NCI-H69 (cell line): ENCODE measurements around the gene PIK3CD.

Source experiments
- DNase-seq: peaks from one replicate; lab custom pipeline; 2025; lab: John Stamatoyannopoulos, UW

PIK3CD gene

GRCh38 chr1:9719978-9720722 is 68.6 kb downstream of the PIK3CD start:
- no peak for DNase-seq

GRCh38 chr1:9720785-9721605 is 69.5 kb downstream of the PIK3CD start:
- no peak for DNase-seq

DNA sequence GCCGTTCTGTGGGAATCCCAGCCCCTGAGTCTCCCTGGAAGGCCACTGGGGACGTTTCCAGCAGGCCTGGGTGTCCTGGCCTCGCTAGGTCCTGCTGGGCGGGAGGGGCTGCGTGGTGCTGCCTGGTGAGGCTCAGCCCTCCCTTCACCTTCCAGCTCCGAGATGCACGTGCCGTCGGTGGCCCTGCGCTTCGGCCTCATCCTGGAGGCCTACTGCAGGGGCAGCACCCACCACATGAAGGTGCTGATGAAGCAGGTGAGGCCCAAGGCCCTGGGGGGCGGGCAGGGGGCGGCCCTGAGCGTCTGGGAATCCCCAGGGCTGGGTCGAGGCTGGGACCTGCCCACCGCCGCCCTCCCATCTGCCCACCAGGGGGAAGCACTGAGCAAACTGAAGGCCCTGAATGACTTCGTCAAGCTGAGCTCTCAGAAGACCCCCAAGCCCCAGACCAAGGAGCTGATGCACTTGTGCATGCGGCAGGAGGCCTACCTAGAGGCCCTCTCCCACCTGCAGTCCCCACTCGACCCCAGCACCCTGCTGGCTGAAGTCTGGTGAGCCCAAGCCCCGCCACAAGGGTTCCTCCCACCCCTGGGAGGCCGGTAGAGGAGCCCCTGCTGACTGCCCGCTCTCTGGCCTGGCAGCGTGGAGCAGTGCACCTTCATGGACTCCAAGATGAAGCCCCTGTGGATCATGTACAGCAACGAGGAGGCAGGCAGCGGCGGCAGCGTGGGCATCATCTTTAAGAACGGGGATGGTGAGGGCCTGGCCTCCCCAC is 70.3 kb downstream of the PIK3CD start:
- DNase-seq, result peak; percentile 20

DNA sequence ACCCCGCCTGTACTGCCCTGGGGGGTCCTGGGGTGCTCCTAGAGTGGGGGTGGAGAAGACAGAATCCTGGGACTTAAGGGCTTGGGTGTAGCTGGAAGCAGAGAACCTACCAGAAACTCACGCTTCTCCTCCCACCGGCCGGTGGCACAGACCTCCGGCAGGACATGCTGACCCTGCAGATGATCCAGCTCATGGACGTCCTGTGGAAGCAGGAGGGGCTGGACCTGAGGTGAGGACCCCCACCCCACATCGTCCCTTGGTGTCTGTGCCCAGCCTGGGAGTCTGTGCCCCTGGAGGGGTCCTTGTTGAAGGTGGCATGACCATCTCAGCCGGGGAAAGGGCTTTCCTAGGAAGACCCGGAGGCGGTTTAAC is 70.8 kb downstream of the PIK3CD start:
- no peak for DNase-seq

- no peak for DNase-seq
These were observed 71.7 kb downstream of the PIK3CD start for GRCh38 chr1:9723068-9723805.

GRCh38 chr1:9723926-9724325 is 72.4 kb downstream of the PIK3CD start:
- DNase-seq, result no peak

GRCh38 chr1:9724706-9725476 is 73.4 kb downstream of the PIK3CD start:
- peak; percentile 57 for DNase-seq

DNA sequence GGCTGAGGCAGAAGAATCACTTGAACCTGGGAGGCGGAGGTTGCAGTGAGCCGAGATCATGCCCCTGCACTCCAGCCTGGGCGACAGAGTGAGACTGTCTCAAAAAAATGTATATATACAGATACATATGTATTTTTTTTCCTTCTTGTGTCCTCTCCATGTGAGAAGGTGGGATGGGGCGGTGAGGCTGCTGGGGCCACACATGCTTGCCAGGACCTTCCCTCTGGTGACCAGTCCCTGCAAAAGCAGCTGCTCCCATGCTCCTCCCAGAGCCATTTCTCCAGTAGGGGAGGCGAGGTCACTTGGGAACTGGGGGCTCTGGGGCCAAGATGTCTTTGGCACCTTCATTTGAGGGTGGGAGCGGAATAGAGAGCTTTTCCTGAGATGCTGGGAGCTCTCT is 74.9 kb downstream of the PIK3CD start:
- DNase-seq, result no peak

DNA sequence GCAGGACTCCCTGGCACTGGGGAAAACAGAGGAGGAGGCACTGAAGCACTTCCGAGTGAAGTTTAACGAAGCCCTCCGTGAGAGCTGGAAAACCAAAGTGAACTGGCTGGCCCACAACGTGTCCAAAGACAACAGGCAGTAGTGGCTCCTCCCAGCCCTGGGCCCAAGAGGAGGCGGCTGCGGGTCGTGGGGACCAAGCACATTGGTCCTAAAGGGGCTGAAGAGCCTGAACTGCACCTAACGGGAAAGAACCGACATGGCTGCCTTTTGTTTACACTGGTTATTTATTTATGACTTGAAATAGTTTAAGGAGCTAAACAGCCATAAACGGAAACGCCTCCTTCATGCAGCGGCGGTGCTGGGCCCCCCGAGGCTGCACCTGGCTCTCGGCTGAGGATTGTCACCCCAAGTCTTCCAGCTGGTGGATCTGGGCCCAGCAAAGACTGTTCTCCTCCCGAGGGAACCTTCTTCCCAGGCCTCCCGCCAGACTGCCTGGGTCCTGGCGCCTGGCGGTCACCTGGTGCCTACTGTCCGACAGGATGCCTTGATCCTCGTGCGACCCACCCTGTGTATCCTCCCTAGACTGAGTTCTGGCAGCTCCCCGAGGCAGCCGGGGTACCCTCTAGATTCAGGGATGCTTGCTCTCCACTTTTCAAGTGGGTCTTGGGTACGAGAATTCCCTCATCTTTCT is 75.5 kb downstream of the PIK3CD start:
- DNase-seq, result no peak

- DNase-seq, result no peak
These were observed 77.1 kb downstream of the PIK3CD start for GRCh38 chr1:9728451-9729295.

- DNase-seq, result no peak
These were observed 78.0 kb downstream of the PIK3CD start for GRCh38 chr1:9729523-9729922.

DNA sequence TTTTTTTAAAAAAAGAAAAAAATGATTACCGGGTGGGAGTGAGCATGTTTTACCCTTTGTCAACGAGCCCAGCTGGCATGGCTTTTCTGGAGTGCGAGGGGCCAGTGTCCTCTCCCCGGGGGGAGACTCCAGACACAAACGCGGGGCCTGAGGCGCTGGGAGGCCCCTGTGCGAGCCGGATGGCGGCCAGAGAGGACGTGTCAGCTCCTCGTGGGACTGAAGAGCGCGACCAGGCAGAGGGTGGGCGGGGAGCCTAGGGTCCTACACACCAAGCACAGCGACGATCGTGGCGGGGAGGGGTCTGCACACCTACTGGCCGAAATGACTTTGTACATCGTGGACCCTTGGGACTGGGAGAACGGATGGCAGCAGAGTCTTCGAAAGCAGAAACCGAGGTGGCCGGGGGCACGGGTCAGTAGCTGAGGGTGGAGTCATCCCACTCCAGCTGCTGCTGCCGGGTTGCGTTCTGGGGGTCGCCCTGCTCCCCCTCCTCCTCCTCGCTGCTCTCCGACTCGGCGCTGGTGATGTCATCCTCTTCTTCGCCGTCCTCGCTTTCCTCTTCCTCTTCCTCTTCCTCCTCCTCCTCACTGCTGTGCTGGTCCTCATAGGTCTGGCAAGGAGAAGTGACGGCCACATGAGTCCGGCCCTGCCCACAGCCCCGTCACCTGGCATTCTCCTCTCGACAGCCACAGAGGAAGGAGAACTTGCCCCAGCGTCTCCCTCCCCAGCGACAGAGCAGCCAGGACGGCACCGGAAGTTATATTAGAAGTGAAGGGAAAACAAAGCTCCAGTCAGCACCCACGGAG is 78.8 kb downstream of the PIK3CD start:
- no peak for DNase-seq

DNA sequence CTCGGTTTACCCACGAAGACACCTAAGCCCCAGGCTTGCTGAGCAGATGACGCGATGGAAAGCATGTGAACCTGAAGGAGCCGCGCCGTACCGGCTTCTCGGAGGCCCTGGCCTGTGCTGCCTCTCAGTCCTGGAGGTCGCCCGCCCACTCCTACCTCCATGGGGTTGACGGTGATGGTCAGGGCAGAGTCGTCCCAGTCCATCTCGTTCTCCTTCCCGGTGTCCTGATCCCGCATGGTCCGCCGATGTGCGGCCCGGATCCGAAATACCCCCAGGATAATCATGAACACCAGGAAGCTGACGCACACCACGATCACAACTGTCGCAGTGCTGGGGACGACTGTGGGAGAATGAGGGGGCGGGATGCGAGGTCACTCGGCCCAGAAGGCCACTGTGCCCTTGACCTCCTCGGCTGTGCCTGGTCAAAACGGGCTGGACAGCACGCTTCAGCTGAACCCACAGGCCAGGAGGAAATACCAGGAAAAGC is 79.6 kb downstream of the PIK3CD start:
- DNase-seq, result no peak

GRCh38 chr1:9731561-9731960 is 80.0 kb downstream of the PIK3CD start:
- no peak for DNase-seq

GRCh38 chr1:9732123-9732971 is 80.8 kb downstream of the PIK3CD start:
- no peak for DNase-seq

- DNase-seq, result no peak
These were observed 81.7 kb downstream of the PIK3CD start for GRCh38 chr1:9733160-9733789.

DNA sequence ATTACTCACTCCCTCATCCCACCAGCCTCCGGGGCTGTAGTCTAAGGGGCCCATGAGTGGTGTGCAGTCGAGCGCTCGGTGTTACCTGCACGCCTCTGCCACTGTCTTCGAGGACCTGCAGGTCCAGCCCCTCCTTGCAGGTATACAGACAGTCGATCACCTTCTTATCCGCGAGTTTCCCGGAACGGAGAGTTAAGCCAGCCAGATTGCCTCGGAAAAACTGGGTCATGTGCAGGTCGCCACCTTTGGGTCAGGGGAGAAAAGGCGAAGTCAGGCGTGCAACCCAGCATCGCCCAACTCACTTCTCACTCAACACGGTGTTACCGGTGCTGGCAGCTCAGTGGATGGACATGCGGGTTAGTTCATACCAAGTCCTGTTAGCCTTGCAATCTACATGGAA is 84.3 kb downstream of the PIK3CD start:
- no peak for DNase-seq
